HepG2 (cell line): ENCODE data around the gene UNC93A. TPM values are rescaled to one million over a fixed set of nuclear protein-coding genes. Genes with fewer than 3 reads are reported as not detected.

Source experiments
- ATAC-seq: fragments of 200-7000 bp; cut with Tn5 transposase; 3 replicates; pipeline ENCODE4 v1.9.1; 2020; ENCODE audit warnings: mild to moderate bottlenecking, moderate library complexity
- BruUV-seq: library from RNA; stranded (reverse); fragments of 400-500 nt; replicated peaks from 2 replicates; lab custom pipeline; 2021; lab: Mats Ljungman, UMichigan
- CTCF ChIA-PET: fragments of 300-600 bp; formaldehyde crosslinking; extraction: SDS; loops from one replicate; lab custom pipeline; 2021; ENCODE audit warnings: low total read pairs, inconsistent platforms, low intra/inter-chr PET ratio; lab: Yijun Ruan, JAX
- POLR2A ChIA-PET: fragments of 350-600 bp; sonication (Branson Sonifier 250); formaldehyde crosslinking; loops from one replicate; lab custom pipeline; 2020; ENCODE audit warnings: antibody characterized with exemption, inconsistent platforms; lab: Yijun Ruan, JAX
- DNase-seq: peaks from one replicate; pipeline ENCODE4 v3.0.0-alpha.2; 2015; ENCODE audit warnings: low spot score
- FAIRE-seq: peaks from 3 replicates; lab custom pipeline; 2011; peaks lifted over from hg19 to GRCh38; lab: Jason Lieb, UNC
- H2AFZ ChIP-seq: one replicate; pipeline ENCODE4 v1.6.1; 2011; ENCODE audit warnings: low read length, inconsistent platforms
- H3K27ac ChIP-seq: fragments of 300-600 bp; 3 replicates; pipeline ENCODE4 v1.8.0; 2011; ENCODE audit warnings: mixed run types, mild to moderate bottlenecking, mixed read lengths, low read length, inconsistent platforms; ENCODE audit not compliant: insufficient read depth; ENCODE audit errors: extremely low read length
- H3K27me3 ChIP-seq, 2 experiments: fragments of 200-600 bp in 1 of 2; 2 replicates in 1 of 2; 3 replicates in 1 of 2; pipeline versions ENCODE4 v1.6.0 to v1.8.0; 2011; ENCODE audit warnings: low read length in 2 of 2, mild to moderate bottlenecking in 2 of 2, moderate library complexity in 2 of 2, inconsistent platforms in 1 of 2; ENCODE audit not compliant: insufficient read depth in 2 of 2, control insufficient read depth in 1 of 2
- H3K36me3 ChIP-seq, 2 experiments: fragments of 200-600 bp in 1 of 2; replicated peaks in 1 of 2; 2 replicates in 1 of 2; 3 replicates in 1 of 2; pipeline versions ENCODE4 v1.5.1 to v1.8.0; 2011; ENCODE audit warnings: low read length in 2 of 2, inconsistent platforms in 1 of 2; ENCODE audit not compliant: insufficient read depth in 2 of 2, control insufficient read depth in 1 of 2
- H3K4me1 ChIP-seq: 2 replicates; pipeline ENCODE4 v1.5.1; 2012; ENCODE audit warnings: low read length, inconsistent platforms; ENCODE audit not compliant: insufficient read depth
- H3K4me2 ChIP-seq: 2 replicates; pipeline ENCODE4 v1.6.0; 2011; ENCODE audit warnings: low read depth, low read length, inconsistent platforms
- H3K4me3 ChIP-seq, 3 experiments: fragments of 200-600 bp in 1 of 3; sonication (generic), shearing (Covaris generic) in 1 of 3; replicated peaks in 1 of 3; 2 replicates each; pipeline ENCODE4 v1.5.1; 2011 to 2016; ENCODE audit warnings: low read length in 3 of 3, inconsistent platforms in 2 of 3, low read depth in 2 of 3, mild to moderate bottlenecking in 2 of 3, control low read depth in 1 of 3, mixed read lengths in 1 of 3; ENCODE audit not compliant: insufficient read depth in 1 of 3
- H3K79me2 ChIP-seq: one replicate; pipeline ENCODE4 v1.6.1; 2011; ENCODE audit warnings: low read length, inconsistent platforms; ENCODE audit not compliant: insufficient read depth
- H3K9ac ChIP-seq: 2 replicates; pipeline ENCODE4 v1.6.0; 2011; ENCODE audit warnings: mild to moderate bottlenecking, low read depth, low read length, inconsistent platforms; ENCODE audit not compliant: insufficient read depth
- H3K9me3 ChIP-seq: 2 replicates; pipeline ENCODE4 v1.5.1; 2012; ENCODE audit warnings: mild to moderate bottlenecking, low read length
- H4K20me1 ChIP-seq: 2 replicates; pipeline ENCODE4 v1.6.0; 2011; ENCODE audit warnings: inconsistent platforms, mild to moderate bottlenecking, low read length, moderate library complexity; ENCODE audit not compliant: insufficient read depth
- CENPT ChIP-seq: sonication (generic); formaldehyde crosslinking; IDR thresholded peaks from 2 replicates; pipeline ENCODE4 v1.8.0; 2022; ENCODE audit warnings: low read depth, mild to moderate bottlenecking, moderate library complexity, missing genetic modification reagents
- FOXP4 ChIP-seq: sonication (generic); formaldehyde crosslinking; IDR thresholded peaks from 2 replicates; pipeline ENCODE4 v1.4.0; 2020; ENCODE audit warnings: missing genetic modification reagents
- GPBP1L1 ChIP-seq: sonication (generic); formaldehyde crosslinking; IDR thresholded peaks from 2 replicates; pipeline ENCODE4 v1.5.0; 2020; ENCODE audit warnings: mild to moderate bottlenecking, missing genetic modification reagents
- LRRFIP1 ChIP-seq: sonication (generic); formaldehyde crosslinking; conservative IDR thresholded peaks from 2 replicates; pipeline ENCODE4 v1.4.0; 2020; ENCODE audit warnings: missing genetic modification reagents
- POGK ChIP-seq: sonication (generic); formaldehyde crosslinking; conservative IDR thresholded peaks from 2 replicates; pipeline ENCODE4 v1.8.0; 2022; ENCODE audit warnings: mild to moderate bottlenecking, moderate library complexity, missing genetic modification reagents
- TOPORS ChIP-seq: sonication (generic); formaldehyde crosslinking; IDR thresholded peaks from 2 replicates; pipeline ENCODE4 v1.8.0; 2023; ENCODE audit warnings: mild to moderate bottlenecking, missing genetic modification reagents
- ZFP91 ChIP-seq: sonication (generic); formaldehyde crosslinking; IDR thresholded peaks from 2 replicates; pipeline ENCODE4 v1.9.0; 2022; ENCODE audit warnings: missing genetic modification reagents, mild to moderate bottlenecking, borderline replicate concordance
- ZNF230 ChIP-seq: sonication (generic); formaldehyde crosslinking; IDR thresholded peaks from 2 replicates; pipeline ENCODE4 v1.4.0; 2020; ENCODE audit warnings: mild to moderate bottlenecking, missing genetic modification reagents
- ZNF414 ChIP-seq: sonication (generic); formaldehyde crosslinking; IDR thresholded peaks from 2 replicates; pipeline ENCODE4 v1.5.0; 2020; ENCODE audit warnings: missing genetic modification reagents
- ZNF547 ChIP-seq: sonication (generic); formaldehyde crosslinking; IDR thresholded peaks from 2 replicates; pipeline ENCODE4 v1.5.1; 2020; ENCODE audit warnings: mild to moderate bottlenecking, missing genetic modification reagents
- ZNF619 ChIP-seq: sonication (generic); formaldehyde crosslinking; IDR thresholded peaks from 2 replicates; pipeline ENCODE4 v1.4.0; 2020; ENCODE audit warnings: mild to moderate bottlenecking, missing genetic modification reagents
- ZNF674 ChIP-seq: sonication (generic); formaldehyde crosslinking; IDR thresholded peaks from 2 replicates; pipeline ENCODE4 v1.5.0; 2020; ENCODE audit warnings: low read depth, mild to moderate bottlenecking, missing genetic modification reagents
- WGBS: methylation state at CpG from one replicate; pipeline ENCODE4 v1.1.6; 2017; ENCODE audit warnings: low lambda C conversion rate; 5-methylcytosine and 5-hydroxymethylcytosine counted together
- in situ Hi-C: cut with HindIII; loops from 2 replicates; pipeline ENCODE4 v1.10.0; 2017; ENCODE audit warnings: low pct_unique_long_range_greater_than_20kb; ENCODE audit not compliant: extremely low pct_ligation_motif_present
- intact Hi-C: fragments of 100-400 bp; cut with micrococcal nuclease; formaldehyde crosslinking; loops from one replicate; pipeline ENCODE4 v1.10.0; 2022; ENCODE audit not compliant: unreplicated experiment
- polyA plus RNA-seq, 8 experiments: library from polyadenylated mRNA; depleted of rRNA in 3 of 8; stranded (reverse) in 7 of 8; unstranded in 1 of 8; fragments of >200 nt; fragmentation: Illumina TruSeq in 4 of 8; extraction: Trizol in 4 of 8; gene quantifications; 2 replicates each; pipeline versions ENCODE4 v1.2.1 to v1.2.3, GENCODE V29; 2011 to 2016; ENCODE audit warnings: low read depth in 4 of 8, missing spikeins in 1 of 8, mixed read lengths in 1 of 8; ENCODE audit not compliant: insufficient read depth in 1 of 8
- total RNA-seq, 5 experiments: library from RNA; depleted of rRNA; stranded (reverse); fragments of >200 nt; fragmentation: Illumina TruSeq; extraction: Trizol; gene quantifications; 2 replicates each; pipeline ENCODE4 v1.2.3, GENCODE V29; 2016; ENCODE audit warnings: low read depth in 1 of 5

The UNC93A gene
- total and polyA plus RNA-seq, 2 of the 13 experiments (the other 11 are each of a cell fraction or from before 2014, with no cell fraction given) = 11.0 to 42.7 TPM

- intact Hi-C loops (loop anchor here (1.0 kb wide), 2 partner anchors 35 to 57 kb away; no protein-coding TSS in a partner anchor), in situ Hi-C loops (no loop called here)
- DNase-seq (no peak), FAIRE-seq (no peak), ATAC-seq (peak; percentile 46)
- BruUV-seq = no TSS peak
- POLR2A ChIA-PET = interaction anchor here (1.2 to 4.1 kb wide), 8 partner anchors 9 to 127 kb away, joined by 3 to 177 read pairs (median 14); partner anchors contain the start of gene UNC93A
- Histone ChIP-seq H3K4me1 (peaks cover 83% of the 10 kb centered on the region), H3K9ac (peak overlapping the region; percentile 54), H3K4me2 (no peak overlapping the region), H3K27ac (peak overlapping the region; percentile 79), H4K20me1 (no peaks in the 10 kb centered on the region), H3K36me3 (no peaks in the 10 kb centered on the region), H3K79me2 (no peaks in the 10 kb centered on the region), H3K27me3 (no peaks in the 10 kb centered on the region), H3K9me3 (0 out of 2 replicates have a peak, but pooled peaks cover 8% of the 10 kb centered on the region), H2AFZ (no peak overlapping the region), H3K4me3 (no peak overlapping the region)
- WGBS = 91% methylated on average over 13 of the region's 14 CpGs
- CTCF ChIA-PET = no interaction called here
- TF ChIP-seq FOXP4 (CRISPR knock-in tag) (no peak), GPBP1L1 (CRISPR knock-in tag) (no peak), POGK (CRISPR knock-in tag) (no peak), ZNF674 (CRISPR knock-in tag) (no peak), ZNF619 (no peak), ZFP91 (CRISPR knock-in tag) (peak; percentile 36; the same call in 1 of the 2 replicates), ZNF230 (CRISPR knock-in tag) (no peak), LRRFIP1 (no peak), TOPORS (CRISPR knock-in tag) (no peak), ZNF414 (CRISPR knock-in tag) (no peak), CENPT (no peak), ZNF547 (CRISPR knock-in tag) (0 out of 2 replicates have a peak, but pooled peaks have one; percentile 27)
Measured at GRCh38 chr6:167342879-167343610, 51.9 kb downstream of the UNC93A start.
